ENCODE data around the gene CPA5. TPM values are rescaled to one million over a fixed set of nuclear protein-coding genes. Genes with fewer than 3 reads are reported as not detected.
"Not testable (repeated sequence)": the region's sequence is repeated elsewhere in the genome, so short reads cannot be mapped to it uniquely, and the experiment has no call there.

Gene CPA5
- total RNA-seq, 1 donor from 2014 or later: not detected

DNA sequence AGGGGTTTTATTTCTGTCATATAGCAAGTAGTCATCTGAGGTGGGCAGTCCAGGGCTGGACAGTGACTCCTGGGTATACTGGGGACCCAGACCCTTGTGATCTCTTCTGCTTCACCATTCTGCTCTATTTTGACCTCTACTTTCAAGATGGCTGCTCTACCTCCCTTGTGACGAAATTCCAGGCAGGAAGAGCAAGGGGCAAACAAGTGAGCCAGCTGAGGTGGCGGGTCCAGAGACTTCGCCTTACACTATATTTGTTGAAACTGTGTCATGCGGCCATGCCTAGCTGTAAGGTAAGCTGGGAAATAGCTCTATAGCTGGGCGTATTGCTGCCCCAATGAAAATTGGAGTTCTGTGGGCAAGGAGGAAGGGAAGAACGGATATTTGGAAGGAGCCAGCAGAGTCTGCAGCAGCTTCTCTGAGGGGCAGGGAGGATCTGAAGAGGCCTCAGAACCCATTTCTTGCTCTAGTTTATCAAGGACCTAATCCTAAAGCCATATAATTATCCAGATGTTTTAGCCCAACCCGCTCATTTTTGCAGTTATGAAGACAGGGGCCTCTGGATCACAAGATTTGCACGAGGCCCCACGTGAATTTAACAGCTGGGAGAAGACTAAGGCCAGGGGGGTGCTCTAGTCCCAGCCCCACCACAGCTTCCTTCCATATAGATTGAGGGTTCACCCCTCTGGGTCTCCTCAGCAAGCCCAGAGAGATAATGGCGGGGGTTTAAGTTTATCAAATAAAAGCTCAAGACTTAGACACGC is 28.0 kb downstream of the CPA5 start:
- Histone ChIP-seq H3K4me1 (peaks cover 41% of the 10 kb centered on the region), H3K27ac (peak overlapping the region; percentile 84), H3K36me3 (no peaks in the 10 kb centered on the region), H3K9me3 (no peaks in the 10 kb centered on the region), H3K27me3 (no peaks in the 10 kb centered on the region), H3K4me3 (no peak overlapping the region)
- intact Hi-C loops (cut with DNase I): no loop called here
- DNase-seq (no peak), ATAC-seq (no peak)
- TF ChIP-seq, protein P1, sequence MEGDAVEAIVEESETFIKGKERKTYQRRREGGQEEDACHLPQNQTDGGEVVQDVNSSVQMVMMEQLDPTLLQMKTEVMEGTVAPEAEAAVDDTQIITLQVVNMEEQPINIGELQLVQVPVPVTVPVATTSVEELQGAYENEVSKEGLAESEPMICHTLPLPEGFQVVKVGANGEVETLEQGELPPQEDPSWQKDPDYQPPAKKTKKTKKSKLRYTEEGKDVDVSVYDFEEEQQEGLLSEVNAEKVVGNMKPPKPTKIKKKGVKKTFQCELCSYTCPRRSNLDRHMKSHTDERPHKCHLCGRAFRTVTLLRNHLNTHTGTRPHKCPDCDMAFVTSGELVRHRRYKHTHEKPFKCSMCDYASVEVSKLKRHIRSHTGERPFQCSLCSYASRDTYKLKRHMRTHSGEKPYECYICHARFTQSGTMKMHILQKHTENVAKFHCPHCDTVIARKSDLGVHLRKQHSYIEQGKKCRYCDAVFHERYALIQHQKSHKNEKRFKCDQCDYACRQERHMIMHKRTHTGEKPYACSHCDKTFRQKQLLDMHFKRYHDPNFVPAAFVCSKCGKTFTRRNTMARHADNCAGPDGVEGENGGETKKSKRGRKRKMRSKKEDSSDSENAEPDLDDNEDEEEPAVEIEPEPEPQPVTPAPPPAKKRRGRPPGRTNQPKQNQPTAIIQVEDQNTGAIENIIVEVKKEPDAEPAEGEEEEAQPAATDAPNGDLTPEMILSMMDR (IDR thresholded peaks at IDR 0.05): no peak

- no peak overlapping the region for H3K4me3 ChIP-seq
- no peak for ATAC-seq
- H3K27ac ChIP-seq: peak overlapping the region; percentile 84
- H3K27me3 ChIP-seq: no peaks in the 10 kb centered on the region
- intact Hi-C loops (cut with DNase I): no loop called here
- no peaks in the 10 kb centered on the region for H3K9me3 ChIP-seq
- DNase-seq: no peak
- peaks cover 34% of the 10 kb centered on the region for H3K4me1 ChIP-seq
- TF ChIP-seq, protein P1 (IDR thresholded peaks at IDR 0.05): no peak
- no peaks in the 10 kb centered on the region for H3K36me3 ChIP-seq
Measured at GRCh38 chr7:130374507-130374906, 29.9 kb downstream of the CPA5 start.

- H3K4me1 ChIP-seq: peaks cover 28% of the 10 kb centered on the region
- not testable (repeated sequence) for H3K27me3 ChIP-seq, ATAC-seq
Measured at GRCh38 chr7:130376461-130376860, 31.8 kb downstream of the CPA5 start.

GRCh38 chr7:130377178-130377577 is 32.6 kb downstream of the CPA5 start:
- TF ChIP-seq, protein P1 (IDR thresholded peaks at IDR 0.05): no peak
- Histone ChIP-seq H3K27ac (no peak overlapping the region), H3K9me3 (no peaks in the 10 kb centered on the region), H3K27me3 (no peaks in the 10 kb centered on the region), H3K36me3 (no peaks in the 10 kb centered on the region), H3K4me3 (no peak overlapping the region), H3K4me1 (peaks cover 25% of the 10 kb centered on the region)
- no peak for ATAC-seq
- intact Hi-C loops (cut with DNase I): no loop called here
- DNase-seq: no peak

More at GRCh38 chr7:130376461-130376860, 31.8 kb downstream of the CPA5 start:
- H3K27ac ChIP-seq; H3K36me3 ChIP-seq; DNase-seq; H3K9me3 ChIP-seq; intact Hi-C loops (cut with DNase I); H3K4me3 ChIP-seq: not testable (repeated sequence)

- Histone ChIP-seq H3K4me1 (peaks cover 11% of the 10 kb centered on the region), H3K36me3 (no peaks in the 10 kb centered on the region), H3K27me3 (no peaks in the 10 kb centered on the region), H3K4me3 (no peak overlapping the region), H3K9me3 (no peaks in the 10 kb centered on the region), H3K27ac (no peak overlapping the region)
- TF ChIP-seq, protein P1 (IDR thresholded peaks at IDR 0.05): no peak
- intact Hi-C loops (cut with DNase I): no loop called here
- DNase-seq (no peak), ATAC-seq (no peak)
Measured at GRCh38 chr7:130379019-130379418, 34.4 kb downstream of the CPA5 start.

DNA sequence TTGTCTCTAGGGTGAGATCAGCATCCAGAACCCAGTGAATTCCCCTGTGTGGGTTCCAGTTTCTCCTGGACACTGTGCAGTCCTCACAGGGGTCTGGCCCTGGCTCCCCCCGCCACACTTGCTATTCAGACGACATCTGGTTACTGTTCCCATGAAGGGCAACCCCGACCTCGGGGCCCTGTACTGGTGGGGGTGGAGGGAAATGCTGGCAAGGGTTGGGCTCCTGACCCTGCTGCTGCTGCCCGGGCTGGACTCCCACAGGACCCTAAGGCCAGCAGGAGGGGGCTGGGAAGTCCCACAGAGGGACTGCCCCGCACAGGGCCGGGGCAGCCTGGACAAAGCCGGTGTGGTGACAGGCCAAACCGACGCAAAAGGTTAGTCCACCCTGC is 34.9 kb downstream of the CPA5 start:
- no peak for ATAC-seq
- DNase-seq: no peak

More for the DNA sequence above, 34.9 kb downstream of the CPA5 start:
- TF ChIP-seq, protein P1 (IDR thresholded peaks at IDR 0.05): no peak
- Histone ChIP-seq H3K9me3 (no peaks in the 10 kb centered on the region), H3K4me1 (peaks cover 7% of the 10 kb centered on the region), H3K4me3 (no peak overlapping the region), H3K36me3 (no peaks in the 10 kb centered on the region), H3K27ac (no peak overlapping the region), H3K27me3 (no peaks in the 10 kb centered on the region)
- intact Hi-C loops (cut with DNase I): no loop called here
